Body of pancreas (tissue), 4 donors: Measurements from ENCODE around the gene TXN.

Source experiments
- POLR2A ChIP-seq, 3 donors: fragments of 450-650 bp; IDR thresholded peaks; one replicate each; pipeline ENCODE4 v1.6.1; 2016; ENCODE audit warnings: antibody characterized with exemption in 3 of 3, mild to moderate bottlenecking in 2 of 3
- TF ChIP-seq, protein P1 (sequence below), 7 experiments: fragments of 450-650 bp in 4 of 7; fragments of 200-600 bp in 3 of 7; sonication (generic) in 3 of 7; IDR thresholded peaks; one replicate each; pipeline ENCODE4 v1.5.1; 2016 to 2019; ENCODE audit warnings: antibody characterized with exemption in 7 of 7

DNA sequence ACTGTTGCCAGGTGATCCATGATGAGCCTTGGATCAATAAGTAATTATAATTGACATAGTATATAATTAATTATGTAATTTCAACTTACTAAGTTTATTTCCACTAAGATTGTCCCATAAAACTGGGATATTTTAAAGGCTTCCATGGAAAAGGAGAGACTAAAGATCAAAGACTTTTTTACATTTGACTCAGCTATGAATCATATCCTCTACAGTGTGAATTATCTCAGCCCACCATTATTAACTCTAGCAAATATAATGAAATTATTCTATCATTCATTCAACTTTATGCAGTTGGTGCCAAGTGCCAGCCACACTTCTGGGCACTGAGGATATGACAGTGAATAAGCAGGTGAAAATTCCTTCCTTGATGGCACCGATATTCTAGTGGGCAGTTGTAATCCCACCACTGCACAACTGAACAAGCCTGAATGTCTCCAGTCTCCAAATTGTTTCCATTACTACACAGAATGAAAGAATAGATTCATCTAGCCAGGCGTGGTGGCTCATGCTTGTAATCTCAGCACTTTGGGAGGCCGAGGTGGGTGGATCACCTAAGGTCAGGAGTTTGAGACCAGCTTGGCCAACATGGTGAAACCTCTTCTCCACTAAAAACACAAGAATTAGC is 21.9 kb upstream of the TXN start:
- TF ChIP-seq, protein P1, sequence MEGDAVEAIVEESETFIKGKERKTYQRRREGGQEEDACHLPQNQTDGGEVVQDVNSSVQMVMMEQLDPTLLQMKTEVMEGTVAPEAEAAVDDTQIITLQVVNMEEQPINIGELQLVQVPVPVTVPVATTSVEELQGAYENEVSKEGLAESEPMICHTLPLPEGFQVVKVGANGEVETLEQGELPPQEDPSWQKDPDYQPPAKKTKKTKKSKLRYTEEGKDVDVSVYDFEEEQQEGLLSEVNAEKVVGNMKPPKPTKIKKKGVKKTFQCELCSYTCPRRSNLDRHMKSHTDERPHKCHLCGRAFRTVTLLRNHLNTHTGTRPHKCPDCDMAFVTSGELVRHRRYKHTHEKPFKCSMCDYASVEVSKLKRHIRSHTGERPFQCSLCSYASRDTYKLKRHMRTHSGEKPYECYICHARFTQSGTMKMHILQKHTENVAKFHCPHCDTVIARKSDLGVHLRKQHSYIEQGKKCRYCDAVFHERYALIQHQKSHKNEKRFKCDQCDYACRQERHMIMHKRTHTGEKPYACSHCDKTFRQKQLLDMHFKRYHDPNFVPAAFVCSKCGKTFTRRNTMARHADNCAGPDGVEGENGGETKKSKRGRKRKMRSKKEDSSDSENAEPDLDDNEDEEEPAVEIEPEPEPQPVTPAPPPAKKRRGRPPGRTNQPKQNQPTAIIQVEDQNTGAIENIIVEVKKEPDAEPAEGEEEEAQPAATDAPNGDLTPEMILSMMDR (IDR thresholded peaks at IDR 0.05), result no peak
- TF ChIP-seq POLR2A (IDR thresholded peaks at IDR 0.05), result no peak
